Body of pancreas (tissue), 4 donors: ENCODE measurements around the gene TSR1. TPM values are rescaled to one million over a fixed set of nuclear protein-coding genes. Genes with fewer than 3 reads are reported as not detected.

Experiments used
- ATAC-seq: fragments of 150-250 bp; one replicate; pipeline ENCODE4 v1.9.1; 2016
- DNase-seq, 4 donors: peaks; one replicate each; pipeline ENCODE4 v3.0.0-alpha.2; 2019
- H3K27ac ChIP-seq, 4 donors: fragments of 200-600 bp; sonication (generic); 1 replicate in 3 of 4; 2 replicates in 1 of 4; pipeline versions ENCODE4 v1.5.1 to v1.6.1; 2016 to 2019; ENCODE audit warnings: mild to moderate bottlenecking in 1 of 4, mixed read lengths in 1 of 4, moderate library complexity in 1 of 4
- H3K27me3 ChIP-seq, 2 donors: fragments of 200-600 bp; sonication (generic); one replicate each; pipeline ENCODE4 v1.6.0; 2016; ENCODE audit warnings: mild to moderate bottlenecking in 1 of 2
- H3K36me3 ChIP-seq, 2 donors: fragments of 200-600 bp; sonication (generic); replicated peaks in 1 of 2; 2 replicates each; pipeline ENCODE4 v1.5.1; 2016; ENCODE audit warnings: low read depth in 2 of 2; ENCODE audit not compliant: insufficient read depth in 1 of 2
- H3K4me1 ChIP-seq: fragments of 200-600 bp; sonication (generic); one replicate; pipeline ENCODE4 v1.6.0; 2016
- H3K4me3 ChIP-seq, 2 donors: fragments of 200-600 bp; sonication (generic); 1 replicate in 1 of 2; 2 replicates in 1 of 2; pipeline ENCODE4 v1.5.1; 2016 to 2019
- H3K9me3 ChIP-seq, 3 donors: fragments of 200-600 bp; sonication (generic); 1 replicate in 2 of 3; 2 replicates in 1 of 3; pipeline ENCODE4 v1.5.1; 2016
- POLR2A ChIP-seq, 3 donors: fragments of 450-650 bp; IDR thresholded peaks; one replicate each; pipeline ENCODE4 v1.6.1; 2016; ENCODE audit warnings: antibody characterized with exemption in 3 of 3, mild to moderate bottlenecking in 2 of 3
- WGBS, 2 donors: methylation state at CpG; one replicate each; pipeline ENCODE4 v1.1.5; 2017; 5-methylcytosine and 5-hydroxymethylcytosine counted together
- intact Hi-C: fragments of 100-400 bp; cut with DNase I; formaldehyde crosslinking; loops from one replicate; pipeline ENCODE4 v1.15.1; 2023
- total RNA-seq, 2 donors: library from RNA; depleted of rRNA; stranded (reverse); fragments of >200 nt; gene quantifications; one replicate each; pipeline ENCODE4 v1.1.0, GENCODE V29; 2016
- TF ChIP-seq, protein P1 (sequence below), 7 experiments: fragments of 450-650 bp in 4 of 7; fragments of 200-600 bp in 3 of 7; sonication (generic) in 3 of 7; IDR thresholded peaks; one replicate each; pipeline ENCODE4 v1.5.1; 2016 to 2019; ENCODE audit warnings: antibody characterized with exemption in 7 of 7

Gene TSR1
- 10 to 100 TPM; 24.9 to 59.3 TPM for total RNA-seq

DNA sequence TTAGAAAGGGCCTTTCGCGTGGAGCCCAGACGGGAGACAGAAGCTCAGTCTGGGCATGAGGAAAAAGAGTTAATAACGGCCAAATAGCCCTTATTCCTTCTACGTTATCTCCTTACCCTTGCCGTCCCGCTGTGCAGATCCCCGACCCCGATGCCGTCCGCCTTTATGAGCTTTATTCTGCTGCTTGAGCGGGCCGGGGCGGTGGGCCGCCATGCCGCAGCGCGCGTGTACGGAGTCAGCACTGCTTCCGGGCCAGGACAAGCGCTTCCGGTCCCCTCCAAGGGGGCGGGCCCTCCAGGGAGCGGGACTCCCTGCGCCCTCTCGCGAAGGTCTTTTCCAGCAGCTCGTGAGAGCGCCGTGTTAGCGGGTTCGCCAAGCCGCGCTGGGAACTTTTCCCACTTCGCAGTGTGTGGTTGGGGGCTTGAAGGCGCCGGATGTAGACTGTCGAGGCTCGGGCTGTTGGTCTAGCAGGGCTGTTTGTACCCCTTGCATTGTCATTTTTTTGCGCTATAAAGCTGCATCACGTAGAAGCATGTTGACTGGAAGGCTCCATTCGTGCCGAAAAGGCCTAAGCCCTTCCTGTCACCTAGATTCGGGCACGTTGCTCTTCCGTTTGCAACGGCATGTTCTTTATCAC lies at the start of gene TSR1:
TSS of gene TSR1 (minus strand) at position 243 of the 637 bp plus-strand sequence. CDS start at position 213, 30 bp downstream.
- H3K4me1 ChIP-seq, result peaks cover 19% of the 10 kb centered on the region
- H3K27ac ChIP-seq, result peak within 1 kb of the TSS; percentile 68 to 88 (median 82)
- peak; percentile 89 to 93 (median 90) for DNase-seq
- H3K27me3 ChIP-seq, result no peaks in the 10 kb centered on the region
- WGBS, 2 donors, result 0% methylated on average over 25 to 48 of the region's 48 CpGs
- no peaks in the 10 kb centered on the region for H3K9me3 ChIP-seq
- peaks cover 0 to 16% of the 10 kb centered on the region in 2 donors for H3K36me3 ChIP-seq
- TF ChIP-seq POLR2A (IDR thresholded peaks at IDR 0.05), result peak; percentile 76 to 89 (median 88)
- TF ChIP-seq, protein P1, sequence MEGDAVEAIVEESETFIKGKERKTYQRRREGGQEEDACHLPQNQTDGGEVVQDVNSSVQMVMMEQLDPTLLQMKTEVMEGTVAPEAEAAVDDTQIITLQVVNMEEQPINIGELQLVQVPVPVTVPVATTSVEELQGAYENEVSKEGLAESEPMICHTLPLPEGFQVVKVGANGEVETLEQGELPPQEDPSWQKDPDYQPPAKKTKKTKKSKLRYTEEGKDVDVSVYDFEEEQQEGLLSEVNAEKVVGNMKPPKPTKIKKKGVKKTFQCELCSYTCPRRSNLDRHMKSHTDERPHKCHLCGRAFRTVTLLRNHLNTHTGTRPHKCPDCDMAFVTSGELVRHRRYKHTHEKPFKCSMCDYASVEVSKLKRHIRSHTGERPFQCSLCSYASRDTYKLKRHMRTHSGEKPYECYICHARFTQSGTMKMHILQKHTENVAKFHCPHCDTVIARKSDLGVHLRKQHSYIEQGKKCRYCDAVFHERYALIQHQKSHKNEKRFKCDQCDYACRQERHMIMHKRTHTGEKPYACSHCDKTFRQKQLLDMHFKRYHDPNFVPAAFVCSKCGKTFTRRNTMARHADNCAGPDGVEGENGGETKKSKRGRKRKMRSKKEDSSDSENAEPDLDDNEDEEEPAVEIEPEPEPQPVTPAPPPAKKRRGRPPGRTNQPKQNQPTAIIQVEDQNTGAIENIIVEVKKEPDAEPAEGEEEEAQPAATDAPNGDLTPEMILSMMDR (IDR thresholded peaks at IDR 0.05), result peak in 5 of 7 experiments; percentile 11 to 33 (median 28)
- intact Hi-C loops, result no loop called here
- H3K4me3 ChIP-seq, result peak within 1 kb of the TSS; percentile 72 to 95
- peak; percentile 91 for ATAC-seq

DNA sequence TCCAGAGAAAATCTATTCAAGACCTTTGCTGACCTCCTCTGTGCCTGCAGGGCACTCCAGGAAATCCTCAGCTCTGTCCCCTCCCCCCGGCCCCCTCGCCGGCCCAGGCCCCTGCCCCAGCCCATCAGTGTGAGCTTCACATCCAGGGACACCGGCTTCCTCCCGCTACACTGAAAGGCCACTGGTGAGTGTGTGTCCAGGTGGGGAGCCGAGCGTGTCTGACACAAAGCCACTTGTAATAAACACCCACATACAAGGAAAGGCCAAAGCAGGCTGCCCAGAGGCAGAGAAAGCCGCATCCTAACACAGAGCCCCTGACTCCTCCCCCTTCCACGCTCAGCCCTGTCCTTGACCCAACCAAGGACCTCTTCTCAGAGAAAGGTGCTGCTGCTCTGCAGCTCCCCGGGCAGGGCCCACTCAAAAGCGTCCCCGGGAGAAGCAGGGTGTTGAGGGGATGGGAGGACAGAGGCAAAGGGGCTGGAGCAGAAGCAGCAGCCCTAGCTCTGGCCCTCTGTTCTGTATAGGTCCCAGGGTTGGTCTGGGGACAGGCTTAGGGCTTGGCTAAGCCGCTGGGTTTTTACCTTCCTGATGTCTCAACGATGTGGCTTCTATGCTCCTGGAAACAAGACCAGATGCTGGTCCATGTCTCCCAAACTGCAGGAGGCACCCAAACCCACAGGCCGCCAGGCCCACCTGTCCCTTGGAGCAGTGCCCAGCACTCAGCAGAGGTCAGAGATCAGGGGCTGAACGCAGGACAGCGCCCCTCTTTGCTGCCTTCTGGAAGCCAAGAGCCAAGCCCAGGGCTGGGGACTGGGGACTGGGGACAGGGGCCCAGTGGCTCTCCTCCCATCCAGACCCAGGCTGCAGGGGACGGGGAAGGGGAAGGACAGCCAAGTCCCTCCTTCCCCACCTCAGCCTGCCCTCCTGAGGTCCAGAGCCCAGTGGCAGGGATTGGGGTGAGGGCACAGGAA lies 49.3 kb upstream of the TSR1 start:
- intact Hi-C loops, result no loop called here

DNA sequence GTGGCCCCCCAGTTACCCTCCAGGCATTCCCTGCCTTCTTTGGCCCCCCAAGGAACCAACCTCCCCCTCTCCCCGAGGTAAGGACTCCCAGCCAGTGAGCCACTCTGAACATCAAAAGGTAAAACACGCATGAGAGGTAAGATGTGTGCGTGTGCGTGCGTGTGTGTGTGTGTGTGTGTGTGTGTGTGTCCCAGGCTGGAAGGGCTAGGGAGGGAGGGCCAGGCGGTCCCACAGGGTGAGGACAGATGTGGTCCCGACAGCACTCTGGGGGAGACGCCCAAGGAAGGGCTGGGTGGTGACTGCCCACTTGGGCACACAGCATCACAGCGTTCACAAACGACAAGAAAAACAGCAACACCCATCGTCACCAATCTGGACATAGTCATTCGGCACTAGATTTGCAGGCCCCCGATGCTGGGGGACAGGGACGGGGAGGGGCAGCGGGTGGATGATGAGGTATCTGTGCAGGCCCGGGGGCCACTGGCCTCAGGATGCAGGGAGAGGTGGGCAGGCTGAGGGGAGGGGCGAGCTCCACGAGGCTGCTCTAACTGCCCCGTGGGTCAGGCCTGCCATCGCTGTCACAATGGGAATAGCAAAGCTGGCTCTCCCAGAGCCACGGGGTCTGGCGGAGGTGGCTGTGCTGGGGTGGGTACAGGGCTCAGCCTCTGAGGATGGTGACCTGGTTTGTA lies 48.3 kb upstream of the TSR1 start:
- Histone ChIP-seq H3K27me3 (no peaks in the 10 kb centered on the region), H3K4me1 (peaks cover 19% of the 10 kb centered on the region), H3K4me3 (no peak overlapping the region), H3K27ac (no peak overlapping the region), H3K36me3 (peaks cover 0 to 7% of the 10 kb centered on the region in 2 donors), H3K9me3 (no peaks in the 10 kb centered on the region)
- ATAC-seq (no peak), DNase-seq (no peak)
- TF ChIP-seq, protein P1 (IDR thresholded peaks at IDR 0.05), result no peak
- TF ChIP-seq POLR2A (IDR thresholded peaks at IDR 0.05), result no peak
- WGBS, 2 donors, result 71 to 88% methylated on average over 11 to 22 of the region's 22 CpGs
- intact Hi-C loops, result loop anchor here (5.0 kb wide), 1 partner anchor 33 kb away; no protein-coding TSS in a partner anchor

More for the DNA sequence above, 49.3 kb upstream of the TSR1 start:
- TF ChIP-seq POLR2A (IDR thresholded peaks at IDR 0.05), result no peak
- TF ChIP-seq, protein P1 (IDR thresholded peaks at IDR 0.05), result no peak
- no peak for DNase-seq
- Histone ChIP-seq H3K4me1 (peaks cover 22% of the 10 kb centered on the region), H3K4me3 (no peak overlapping the region), H3K9me3 (no peaks in the 10 kb centered on the region), H3K27me3 (no peaks in the 10 kb centered on the region), H3K27ac (no peak overlapping the region), H3K36me3 (peaks cover 0 to 7% of the 10 kb centered on the region in 2 donors)
- ATAC-seq, result no peak
- WGBS, 2 donors, result 68 to 77% methylated on average over 9 to 18 of the region's 18 CpGs

DNA sequence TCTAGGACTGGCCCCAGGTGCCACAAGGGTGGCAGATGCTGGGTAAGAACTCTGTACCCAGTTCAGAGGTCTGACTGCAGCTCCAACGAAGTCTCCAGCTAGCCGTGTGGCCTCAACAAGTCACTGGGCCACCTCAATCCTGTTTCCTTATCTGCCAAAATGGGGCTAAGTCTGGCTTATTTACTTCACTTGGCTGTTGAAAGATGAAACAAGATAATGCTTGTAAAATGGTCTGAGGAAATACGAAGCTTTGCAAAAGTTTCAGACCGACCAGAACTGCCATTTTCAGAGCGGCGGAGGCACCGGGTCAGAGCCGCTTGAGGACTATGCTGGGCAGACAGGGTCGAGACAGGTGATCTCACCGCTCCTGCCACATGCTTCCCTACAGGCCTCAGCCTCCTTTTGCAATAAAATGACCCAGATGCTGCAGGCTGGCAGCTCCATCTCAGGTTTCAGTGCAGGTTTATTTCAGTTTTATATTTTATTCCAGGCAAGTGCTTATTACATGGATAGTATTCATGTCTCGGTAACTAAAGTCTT lies 47.4 kb upstream of the TSR1 start:
- peaks cover 0 to 7% of the 10 kb centered on the region in 2 donors for H3K36me3 ChIP-seq
- TF ChIP-seq, protein P1 (IDR thresholded peaks at IDR 0.05), result no peak
- TF ChIP-seq POLR2A (IDR thresholded peaks at IDR 0.05), result no peak
- ATAC-seq (no peak), DNase-seq (no peak)
- no peaks in the 10 kb centered on the region for H3K9me3 ChIP-seq
- intact Hi-C loops, result loop anchor here (5.0 kb wide), 1 partner anchor 34 kb away; no protein-coding TSS in a partner anchor
- H3K27me3 ChIP-seq, result no peaks in the 10 kb centered on the region
- WGBS, 2 donors, result 69 to 83% methylated on average over 11 of the region's 11 CpGs
- H3K27ac ChIP-seq, result peak overlapping the region in 1 of 4 donors; percentile 4
- H3K4me1 ChIP-seq, result peaks cover 10% of the 10 kb centered on the region
- H3K4me3 ChIP-seq, result no peak overlapping the region
